HEK293 (cell line): ENCODE data around the gene HPCAL1.

ENCODE experiments used
- CTCF ChIA-PET: fragments of 350-600 bp; formaldehyde crosslinking; extraction: SDS; loops from one replicate; lab custom pipeline; 2021; ENCODE audit warnings: antibody characterized with exemption; lab: Yijun Ruan, JAX
- POLR2A ChIA-PET: fragments of 300-600 bp; formaldehyde crosslinking; extraction: SDS; loops from one replicate; lab custom pipeline; 2020; ENCODE audit warnings: antibody characterized with exemption, inconsistent platforms; lab: Yijun Ruan, JAX
- H3K27ac ChIP-seq: fragments of 200-500 bp; sonication (Bioruptor generic); 2 replicates; pipeline ENCODE4 v1.5.1; 2014; ENCODE audit warnings: low read depth, low read length, control low read depth, inconsistent platforms; ENCODE audit errors: extremely low read depth
- H3K36me3 ChIP-seq, 2 experiments: fragments of 200-500 bp in 1 of 2; sonication (Bioruptor generic) in 1 of 2; 1 replicate in 1 of 2; 2 replicates in 1 of 2; pipeline ENCODE4 v1.5.1; 2014 to 2017; ENCODE audit warnings: inconsistent platforms in 2 of 2, low read length in 2 of 2; ENCODE audit not compliant: control insufficient read depth in 2 of 2, insufficient read depth in 1 of 2
- H3K4me1 ChIP-seq: fragments of 200-500 bp; sonication (Bioruptor generic); 2 replicates; pipeline ENCODE4 v1.5.1; 2014; ENCODE audit warnings: mild to moderate bottlenecking, low read length, inconsistent platforms; ENCODE audit not compliant: control insufficient read depth, insufficient read depth
- H3K4me3 ChIP-seq: 2 replicates; pipeline ENCODE4 v1.5.1; 2011; ENCODE audit warnings: low read depth, mild to moderate bottlenecking, control low read depth, low read length, moderate library complexity
- H3K9me3 ChIP-seq: fragments of 200-500 bp; sonication (Bioruptor generic); 2 replicates; pipeline ENCODE4 v1.5.1; 2014; ENCODE audit warnings: low read depth, low read length, inconsistent platforms; ENCODE audit not compliant: control insufficient read depth, insufficient read depth
- GLI4 ChIP-seq: fragments of 450-650 bp; formaldehyde crosslinking; IDR thresholded peaks from 2 replicates; pipeline ENCODE4 v1.5.1; 2016; ENCODE audit warnings: missing biosample characterization, missing genetic modification characterization
- HOXA7 ChIP-seq: sonication (generic); formaldehyde crosslinking; IDR thresholded peaks from 2 replicates; pipeline ENCODE4 v1.8.1; 2022; ENCODE audit warnings: missing genetic modification reagents, borderline replicate concordance
- HOXC10 ChIP-seq: sonication (generic); formaldehyde crosslinking; IDR thresholded peaks from 2 replicates; pipeline ENCODE4 v1.8.1; 2023; ENCODE audit warnings: mild to moderate bottlenecking, missing genetic modification reagents
- KLF1 ChIP-seq: fragments of 450-650 bp; formaldehyde crosslinking; IDR thresholded peaks from 2 replicates; pipeline ENCODE4 v1.5.1; 2016; ENCODE audit warnings: missing biosample characterization, missing genetic modification characterization
- KLF10 ChIP-seq: fragments of 450-650 bp; IDR thresholded peaks from 2 replicates; pipeline ENCODE4 v1.5.1; 2018; ENCODE audit warnings: missing biosample characterization, mild to moderate bottlenecking, missing genetic modification characterization
- KLF17 ChIP-seq: fragments of 450-650 bp; formaldehyde crosslinking; IDR thresholded peaks from 2 replicates; pipeline ENCODE4 v1.5.1; 2016; ENCODE audit warnings: missing biosample characterization, missing genetic modification characterization
- KLF8 ChIP-seq: fragments of 450-650 bp; formaldehyde crosslinking; IDR thresholded peaks from 2 replicates; pipeline ENCODE4 v1.5.1; 2016; ENCODE audit warnings: missing biosample characterization, missing genetic modification characterization
- KLF9 ChIP-seq: fragments of 450-650 bp; formaldehyde crosslinking; IDR thresholded peaks from 2 replicates; pipeline ENCODE4 v1.5.1; 2016; ENCODE audit warnings: missing biosample characterization, missing genetic modification characterization, low read depth
- SP3 ChIP-seq: fragments of 450-650 bp; formaldehyde crosslinking; IDR thresholded peaks from 2 replicates; pipeline ENCODE4 v1.5.1; 2016; ENCODE audit warnings: missing biosample characterization, missing genetic modification characterization
- ZBTB10 ChIP-seq: fragments of 450-650 bp; formaldehyde crosslinking; IDR thresholded peaks from 2 replicates; pipeline ENCODE4 v1.5.1; 2016; ENCODE audit warnings: missing biosample characterization, missing genetic modification characterization
- ZEB2 ChIP-seq: fragments of 450-650 bp; formaldehyde crosslinking; IDR thresholded peaks from 2 replicates; pipeline ENCODE4 v1.5.1; 2016; ENCODE audit warnings: missing biosample characterization, missing genetic modification characterization
- ZNF121 ChIP-seq: fragments of 450-650 bp; formaldehyde crosslinking; IDR thresholded peaks from 2 replicates; pipeline ENCODE4 v1.5.1; 2016; ENCODE audit warnings: missing biosample characterization, missing genetic modification characterization
- ZNF140 ChIP-seq: fragments of 450-650 bp; formaldehyde crosslinking; IDR thresholded peaks from 2 replicates; pipeline ENCODE4 v1.5.1; 2016; ENCODE audit warnings: missing biosample characterization, missing genetic modification characterization
- ZNF16 ChIP-seq: fragments of 450-650 bp; formaldehyde crosslinking; IDR thresholded peaks from 2 replicates; pipeline ENCODE4 v1.5.1; 2016; ENCODE audit warnings: low read depth, missing biosample characterization, missing genetic modification characterization
- ZNF335 ChIP-seq: fragments of 450-650 bp; formaldehyde crosslinking; conservative IDR thresholded peaks from 2 replicates; pipeline ENCODE4 v1.5.1; 2016; ENCODE audit warnings: missing biosample characterization, missing genetic modification characterization
- ZNF560 ChIP-seq: fragments of 450-650 bp; formaldehyde crosslinking; IDR thresholded peaks from 2 replicates; pipeline ENCODE4 v1.5.1; 2017; ENCODE audit warnings: missing biosample characterization, missing genetic modification characterization, borderline replicate concordance
- ZNF561 ChIP-seq: fragments of 450-650 bp; IDR thresholded peaks from 2 replicates; pipeline ENCODE4 v1.5.1; 2018; ENCODE audit warnings: missing biosample characterization, missing genetic modification characterization, borderline replicate concordance
- ZNF580 ChIP-seq: fragments of 450-650 bp; formaldehyde crosslinking; IDR thresholded peaks from 2 replicates; pipeline ENCODE4 v1.5.1; 2016; ENCODE audit warnings: missing biosample characterization, missing genetic modification characterization
- ZNF707 ChIP-seq: fragments of 450-650 bp; formaldehyde crosslinking; IDR thresholded peaks from 2 replicates; pipeline ENCODE4 v1.5.1; 2016; ENCODE audit warnings: missing biosample characterization, missing genetic modification characterization
- ZSCAN30 ChIP-seq: fragments of 450-650 bp; IDR thresholded peaks from 2 replicates; pipeline ENCODE4 v1.5.1; 2018; ENCODE audit warnings: missing biosample characterization, mild to moderate bottlenecking, missing genetic modification characterization, moderate library complexity
- TF ChIP-seq, protein P1 (sequence below): fragments of 450-650 bp; formaldehyde crosslinking; IDR thresholded peaks from 2 replicates; pipeline ENCODE4 v1.5.1; 2016; ENCODE audit warnings: missing biosample characterization, missing genetic modification characterization
- TF ChIP-seq, protein P2 (sequence below): fragments of 450-650 bp; formaldehyde crosslinking; IDR thresholded peaks from 2 replicates; pipeline ENCODE4 v1.5.0; 2017; ENCODE audit warnings: missing biosample characterization, missing genetic modification characterization, borderline replicate concordance
- TF ChIP-seq, protein P3 (sequence below): fragments of 450-650 bp; formaldehyde crosslinking; IDR thresholded peaks from 2 replicates; pipeline ENCODE4 v1.5.1; 2017; ENCODE audit warnings: missing biosample characterization, missing genetic modification characterization

Gene HPCAL1

DNA sequence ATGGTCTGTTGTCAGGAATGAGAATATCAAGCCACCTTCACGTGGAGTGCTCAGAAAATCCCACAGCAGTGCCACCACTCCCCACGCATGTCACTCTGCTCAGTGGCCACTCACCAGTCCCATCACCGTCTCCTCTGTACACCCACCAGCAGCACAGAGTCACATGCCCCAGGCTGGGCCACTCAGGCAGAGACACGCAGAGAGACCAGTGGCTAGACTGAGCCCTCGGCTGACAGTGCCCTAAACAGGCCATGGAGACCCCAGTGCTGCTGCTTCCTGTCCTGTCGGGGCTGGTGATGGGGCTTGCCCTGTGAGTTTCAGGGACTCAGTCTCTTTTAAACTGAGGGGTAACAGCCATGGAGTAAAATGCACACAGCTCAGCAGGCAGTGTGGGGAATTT is 119.5 kb downstream of the HPCAL1 start:
- TF ChIP-seq HOXC10 (CRISPR knock-in tag), result no peak
- TF ChIP-seq ZNF335 (tag by site-specific recombination), result no peak
- no peak for TF ChIP-seq ZNF561 (tag by site-specific recombination)
- TF ChIP-seq ZNF121 (tag by site-specific recombination), result no peak
- no peak for TF ChIP-seq ZBTB10 (tag by site-specific recombination)
- TF ChIP-seq, protein P1, sequence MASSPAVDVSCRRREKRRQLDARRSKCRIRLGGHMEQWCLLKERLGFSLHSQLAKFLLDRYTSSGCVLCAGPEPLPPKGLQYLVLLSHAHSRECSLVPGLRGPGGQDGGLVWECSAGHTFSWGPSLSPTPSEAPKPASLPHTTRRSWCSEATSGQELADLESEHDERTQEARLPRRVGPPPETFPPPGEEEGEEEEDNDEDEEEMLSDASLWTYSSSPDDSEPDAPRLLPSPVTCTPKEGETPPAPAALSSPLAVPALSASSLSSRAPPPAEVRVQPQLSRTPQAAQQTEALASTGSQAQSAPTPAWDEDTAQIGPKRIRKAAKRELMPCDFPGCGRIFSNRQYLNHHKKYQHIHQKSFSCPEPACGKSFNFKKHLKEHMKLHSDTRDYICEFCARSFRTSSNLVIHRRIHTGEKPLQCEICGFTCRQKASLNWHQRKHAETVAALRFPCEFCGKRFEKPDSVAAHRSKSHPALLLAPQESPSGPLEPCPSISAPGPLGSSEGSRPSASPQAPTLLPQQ (tag by site-specific recombination), result no peak
- no peak for TF ChIP-seq ZNF560 (tag by site-specific recombination)
- TF ChIP-seq GLI4 (tag by site-specific recombination), result no peak
- TF ChIP-seq ZNF580, result no peak
- TF ChIP-seq, protein P2, sequence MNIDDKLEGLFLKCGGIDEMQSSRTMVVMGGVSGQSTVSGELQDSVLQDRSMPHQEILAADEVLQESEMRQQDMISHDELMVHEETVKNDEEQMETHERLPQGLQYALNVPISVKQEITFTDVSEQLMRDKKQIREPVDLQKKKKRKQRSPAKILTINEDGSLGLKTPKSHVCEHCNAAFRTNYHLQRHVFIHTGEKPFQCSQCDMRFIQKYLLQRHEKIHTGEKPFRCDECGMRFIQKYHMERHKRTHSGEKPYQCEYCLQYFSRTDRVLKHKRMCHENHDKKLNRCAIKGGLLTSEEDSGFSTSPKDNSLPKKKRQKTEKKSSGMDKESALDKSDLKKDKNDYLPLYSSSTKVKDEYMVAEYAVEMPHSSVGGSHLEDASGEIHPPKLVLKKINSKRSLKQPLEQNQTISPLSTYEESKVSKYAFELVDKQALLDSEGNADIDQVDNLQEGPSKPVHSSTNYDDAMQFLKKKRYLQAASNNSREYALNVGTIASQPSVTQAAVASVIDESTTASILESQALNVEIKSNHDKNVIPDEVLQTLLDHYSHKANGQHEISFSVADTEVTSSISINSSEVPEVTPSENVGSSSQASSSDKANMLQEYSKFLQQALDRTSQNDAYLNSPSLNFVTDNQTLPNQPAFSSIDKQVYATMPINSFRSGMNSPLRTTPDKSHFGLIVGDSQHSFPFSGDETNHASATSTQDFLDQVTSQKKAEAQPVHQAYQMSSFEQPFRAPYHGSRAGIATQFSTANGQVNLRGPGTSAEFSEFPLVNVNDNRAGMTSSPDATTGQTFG (tag by site-specific recombination), result no peak
- TF ChIP-seq, protein P3, sequence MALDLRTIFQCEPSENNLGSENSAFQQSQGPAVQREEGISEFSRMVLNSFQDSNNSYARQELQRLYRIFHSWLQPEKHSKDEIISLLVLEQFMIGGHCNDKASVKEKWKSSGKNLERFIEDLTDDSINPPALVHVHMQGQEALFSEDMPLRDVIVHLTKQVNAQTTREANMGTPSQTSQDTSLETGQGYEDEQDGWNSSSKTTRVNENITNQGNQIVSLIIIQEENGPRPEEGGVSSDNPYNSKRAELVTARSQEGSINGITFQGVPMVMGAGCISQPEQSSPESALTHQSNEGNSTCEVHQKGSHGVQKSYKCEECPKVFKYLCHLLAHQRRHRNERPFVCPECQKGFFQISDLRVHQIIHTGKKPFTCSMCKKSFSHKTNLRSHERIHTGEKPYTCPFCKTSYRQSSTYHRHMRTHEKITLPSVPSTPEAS (tag by site-specific recombination), result no peak
- TF ChIP-seq HOXA7, result no peak
- no peak for TF ChIP-seq KLF10 (tag by site-specific recombination)
- no peak for TF ChIP-seq ZNF16 (tag by site-specific recombination)
- ChIA-PET CTCF (no interaction called here), POLR2A (no interaction called here)
- Histone ChIP-seq H3K36me3 (peaks cover 0 to 4% of the 10 kb centered on the region in 2 experiments; a peak in 2 of 3 replicates), H3K27ac (no peak overlapping the region), H3K4me3 (no peak overlapping the region), H3K9me3 (no peaks in the 10 kb centered on the region), H3K4me1 (peaks cover 2% of the 10 kb centered on the region; the same call in 1 of the 2 replicates)

DNA sequence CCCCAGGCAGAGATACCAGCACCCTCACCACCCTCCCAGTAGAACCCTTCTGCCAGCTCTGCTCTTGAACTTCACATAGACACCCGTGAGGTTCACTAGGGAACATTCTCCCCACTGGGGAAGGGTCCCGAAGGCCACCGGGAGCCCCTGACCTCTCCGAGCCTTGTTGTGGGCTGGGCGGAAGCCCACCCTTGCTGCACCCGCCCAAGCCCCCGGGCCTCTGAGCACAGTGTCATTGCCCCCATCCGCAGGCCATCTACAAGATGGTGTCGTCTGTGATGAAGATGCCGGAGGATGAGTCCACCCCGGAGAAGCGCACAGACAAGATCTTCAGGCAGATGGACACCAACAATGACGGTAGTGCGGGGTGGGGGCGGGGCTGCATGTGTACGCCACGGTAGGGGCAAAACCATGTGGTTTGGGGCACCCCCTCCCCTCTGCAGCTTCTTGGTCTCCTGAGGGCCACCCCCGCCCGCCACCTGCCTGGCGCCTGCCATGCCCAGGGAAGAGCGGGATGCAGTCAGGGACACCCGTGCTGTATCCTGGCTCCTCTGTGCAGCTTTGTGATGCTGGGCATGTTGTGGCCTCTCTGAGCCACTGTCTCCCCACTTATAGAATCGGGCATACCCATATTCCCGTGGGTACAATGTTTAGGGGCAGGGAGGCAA is 120.2 kb downstream of the HPCAL1 start:
- CTCF ChIA-PET, result interaction anchor here (2.2 kb wide), 1 partner anchor 14 kb away, joined by 13 read pairs; no protein-coding TSS in a partner anchor

More for the DNA sequence above, 120.2 kb downstream of the HPCAL1 start:
- Histone ChIP-seq H3K36me3 (peaks cover 0 to 4% of the 10 kb centered on the region in 2 experiments; a peak in 2 of 3 replicates), H3K27ac (no peak overlapping the region), H3K4me3 (no peak overlapping the region), H3K4me1 (no peaks in the 10 kb centered on the region), H3K9me3 (no peaks in the 10 kb centered on the region)
- POLR2A ChIA-PET, result no interaction called here
- no peak for TF ChIP-seq ZNF16 (tag by site-specific recombination)
- no peak for TF ChIP-seq KLF1 (tag by site-specific recombination)
- no peak for TF ChIP-seq ZEB2 (tag by site-specific recombination)
- no peak for TF ChIP-seq KLF17 (tag by site-specific recombination)
- no peak for TF ChIP-seq SP3 (tag by site-specific recombination)
- TF ChIP-seq KLF8, result no peak
- TF ChIP-seq ZNF140 (tag by site-specific recombination), result no peak
- no peak for TF ChIP-seq KLF9 (tag by site-specific recombination)
- TF ChIP-seq ZNF580, result no peak
- no peak for TF ChIP-seq ZNF707 (tag by site-specific recombination)
- TF ChIP-seq ZSCAN30 (tag by site-specific recombination), result no peak
